Fibroblast of mammary gland (primary cell): Measurements from ENCODE around the gene PCP4.

Experiments used
- DNase-seq: peaks from one replicate; pipeline ENCODE4 v3.0.0-alpha.2; 2010; ENCODE audit warnings: low read depth
- H3K4me3 ChIP-seq: 2 replicates; pipeline ENCODE4 v1.5.1; 2011; ENCODE audit warnings: low read depth, mild to moderate bottlenecking, low read length, moderate library complexity; ENCODE audit not compliant: control insufficient read depth
- CTCF ChIP-seq: conservative IDR thresholded peaks from 2 replicates; pipeline ENCODE4 v1.5.1; 2011; ENCODE audit warnings: low read depth, low read length, inconsistent platforms; ENCODE audit not compliant: control insufficient read depth, insufficient read depth

Gene PCP4

GRCh38 chr21:39874759-39875158 lies 7.5 kb downstream of the PCP4 start:
- no peak for DNase-seq
- TF ChIP-seq CTCF = no peak
- no peak overlapping the region for H3K4me3 ChIP-seq

GRCh38 chr21:39881661-39882060 lies 14.4 kb downstream of the PCP4 start:
- no peak for TF ChIP-seq CTCF
- no peak overlapping the region for H3K4me3 ChIP-seq

GRCh38 chr21:39882151-39882838 lies 15.1 kb downstream of the PCP4 start:
- no peak overlapping the region for H3K4me3 ChIP-seq
- no peak for TF ChIP-seq CTCF
- DNase-seq = no peak

More at GRCh38 chr21:39881661-39882060, 14.4 kb downstream of the PCP4 start:
- no peak for DNase-seq

- TF ChIP-seq CTCF = no peak
- no peak for DNase-seq
- H3K4me3 ChIP-seq = no peak overlapping the region
Measured at GRCh38 chr21:39882839-39883195, 15.6 kb downstream of the PCP4 start.

- DNase-seq = no peak
- TF ChIP-seq CTCF = no peak
- no peak overlapping the region for H3K4me3 ChIP-seq
Measured at GRCh38 chr21:39885119-39885848, 18.0 kb downstream of the PCP4 start.

GRCh38 chr21:39888848-39889247 lies 21.6 kb downstream of the PCP4 start:
- no peak overlapping the region for H3K4me3 ChIP-seq
- DNase-seq = no peak
- TF ChIP-seq CTCF = no peak
